Stomach (tissue), 9 donors: ENCODE results near the gene RCOR1. TPM values are rescaled to one million over a fixed set of nuclear protein-coding genes. Genes with fewer than 3 reads are reported as not detected.
A peak's percentile ranks its signal among the peaks of the same experiment; 100 is the strongest.
"Not testable (repeated sequence)": the region's sequence is repeated elsewhere in the genome, so short reads cannot be mapped to it uniquely, and the experiment has no call there.

Experiments
- DNase-seq, 2 donors: peaks; one replicate each; pipeline versions ENCODE4 v3.0.0 to v3.0.0-alpha.2; 2013 to 2019
- H3K27ac ChIP-seq, 5 donors: fragments of 200-600 bp in 4 of 5; sonication (generic) in 4 of 5; one replicate each; pipeline ENCODE4 v1.5.1; 2013 to 2019; ENCODE audit warnings: mild to moderate bottlenecking in 1 of 5, moderate library complexity in 1 of 5
- H3K27me3 ChIP-seq, 3 donors: fragments of 200-600 bp; sonication (generic); one replicate each; pipeline ENCODE4 v1.5.1; 2017 to 2019; ENCODE audit warnings: mixed run types in 1 of 3
- H3K36me3 ChIP-seq, 4 donors: fragments of 200-600 bp; sonication (generic); 1 replicate in 3 of 4; 2 replicates in 1 of 4; pipeline ENCODE4 v1.5.1; 2016 to 2019
- H3K4me1 ChIP-seq, 4 donors: fragments of 200-600 bp; sonication (generic); one replicate each; pipeline ENCODE4 v1.5.1; 2016 to 2019
- H3K4me3 ChIP-seq, 4 donors: fragments of 200-600 bp; sonication (generic) in 3 of 4; one replicate each; pipeline ENCODE4 v1.5.1; 2016 to 2019; ENCODE audit warnings: mild to moderate bottlenecking in 1 of 4
- H3K9me3 ChIP-seq, 4 donors: fragments of 200-600 bp; sonication (generic); one replicate each; pipeline ENCODE4 v1.5.1; 2016 to 2019
- EP300 ChIP-seq: sonication (generic); formaldehyde crosslinking; IDR thresholded peaks from one replicate; pipeline ENCODE4 v1.6.1; 2017; ENCODE audit warnings: antibody characterized with exemption
- POLR2A ChIP-seq, 4 donors: fragments of 450-650 bp; IDR thresholded peaks; one replicate each; pipeline ENCODE4 v1.6.1; 2016; ENCODE audit warnings: antibody characterized with exemption in 4 of 4, control low read depth in 2 of 4, mild to moderate bottlenecking in 1 of 4, moderate library complexity in 1 of 4
- POLR2AphosphoS5 ChIP-seq, 3 donors: sonication (generic); formaldehyde crosslinking; IDR thresholded peaks; one replicate each; pipeline ENCODE4 v1.6.1; 2016; ENCODE audit warnings: antibody characterized with exemption in 3 of 3
- WGBS, 5 donors: extraction: QIAGEN DNeasy Blood & Tissue Kit in 3 of 5; methylation state at CpG; one replicate each; pipeline versions ENCODE4 v1.1.5 to v1.1.7; 2013 to 2018; 5-methylcytosine and 5-hydroxymethylcytosine counted together
- intact Hi-C: fragments of 100-400 bp; cut with DNase I; formaldehyde crosslinking; loops from one replicate; pipeline ENCODE4 v1.15.1; 2023; ENCODE audit warnings: low total_unique reads
- polyA plus RNA-seq, 3 donors: library from polyadenylated mRNA; stranded (reverse); fragments of 200-250 nt; gene quantifications; one replicate each; pipeline ENCODE4 v1.2.3, GENCODE V29; 2013
- total RNA-seq, 5 donors: library from RNA; depleted of rRNA; stranded (reverse); fragments of >200 nt; gene quantifications; one replicate each; pipeline versions ENCODE4 v1.1.0 to v1.2.3, GENCODE V29; 2014 to 2016
- TF ChIP-seq, protein P1 (sequence below), 7 experiments: fragments of 450-650 bp in 4 of 7; fragments of 200-600 bp in 3 of 7; sonication (generic) in 3 of 7; IDR thresholded peaks; one replicate each; pipeline ENCODE4 v1.5.1; 2016 to 2019; ENCODE audit warnings: antibody characterized with exemption in 7 of 7, control low read depth in 2 of 7, mild to moderate bottlenecking in 1 of 7
- donor health status: healthy with polysubstance abuse.
- donor health status: Bipolar disorder and iron deficiency.
- donor health status: healthy.

RCOR1 gene
- total and polyA plus RNA-seq, 8 donors, result 4.9 to 60.7 (median 8.3) TPM

DNA sequence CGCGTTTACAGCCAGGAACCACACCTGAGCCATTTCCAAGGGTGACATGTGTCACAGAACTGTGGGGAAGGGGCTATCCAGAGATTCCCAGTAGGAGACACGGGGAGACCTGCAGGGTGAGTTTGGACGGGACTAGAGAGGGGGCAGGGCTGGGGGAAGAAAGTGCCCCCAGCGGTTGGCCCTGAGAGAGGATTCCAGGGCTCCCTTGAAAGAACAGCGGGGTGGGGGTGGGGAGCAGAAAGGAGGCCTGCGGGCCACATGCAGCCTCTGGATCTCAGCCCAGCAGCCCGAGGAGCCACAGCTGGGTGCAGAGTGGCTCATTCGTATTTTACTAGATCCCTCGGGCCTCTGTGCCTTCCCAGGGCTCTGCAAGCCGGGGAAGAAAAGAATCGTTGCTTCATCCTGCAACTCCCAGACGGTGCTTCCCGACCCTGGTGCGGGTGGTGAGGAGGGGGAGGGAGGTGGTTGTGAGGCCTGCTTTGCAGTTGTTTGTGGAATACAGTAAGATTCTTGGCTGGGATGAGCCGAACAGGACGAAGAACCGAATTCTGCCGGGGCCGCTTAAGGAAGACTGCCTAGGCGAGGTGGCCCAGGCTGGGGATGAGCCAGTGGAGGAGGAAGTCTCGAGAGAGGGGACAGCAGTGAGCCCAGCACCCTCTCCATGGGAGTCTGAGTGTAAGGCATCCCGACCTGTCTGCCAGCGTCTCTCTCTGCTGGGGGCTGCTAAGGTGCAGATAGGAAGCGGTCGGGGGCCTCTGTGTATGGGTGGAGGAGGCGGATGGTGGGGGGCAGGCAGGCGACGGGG lies 46.8 kb upstream of the RCOR1 start:
- Histone ChIP-seq H3K9me3 (no peaks in the 10 kb centered on the region), H3K36me3 (no peaks in the 10 kb centered on the region), H3K4me1 (peaks cover 15 to 22% (median 20%) of the 10 kb centered on the region in 4 donors), H3K4me3 (peak overlapping the region in 1 of 4 donors; percentile 43), H3K27ac (no peak overlapping the region), H3K27me3 (peaks cover 4 to 51% (median 22%) of the 10 kb centered on the region in 3 donors)
- intact Hi-C loops, result no loop called here
- WGBS, 5 donors, result 56 to 65% (median 59%) methylated on average over 21 to 29 of the region's 29 CpGs
- TF ChIP-seq POLR2A (IDR thresholded peaks at IDR 0.05) (no peak), EP300 (no peak)
- peak in 1 of 2 donors; percentile 75 for DNase-seq

DNA sequence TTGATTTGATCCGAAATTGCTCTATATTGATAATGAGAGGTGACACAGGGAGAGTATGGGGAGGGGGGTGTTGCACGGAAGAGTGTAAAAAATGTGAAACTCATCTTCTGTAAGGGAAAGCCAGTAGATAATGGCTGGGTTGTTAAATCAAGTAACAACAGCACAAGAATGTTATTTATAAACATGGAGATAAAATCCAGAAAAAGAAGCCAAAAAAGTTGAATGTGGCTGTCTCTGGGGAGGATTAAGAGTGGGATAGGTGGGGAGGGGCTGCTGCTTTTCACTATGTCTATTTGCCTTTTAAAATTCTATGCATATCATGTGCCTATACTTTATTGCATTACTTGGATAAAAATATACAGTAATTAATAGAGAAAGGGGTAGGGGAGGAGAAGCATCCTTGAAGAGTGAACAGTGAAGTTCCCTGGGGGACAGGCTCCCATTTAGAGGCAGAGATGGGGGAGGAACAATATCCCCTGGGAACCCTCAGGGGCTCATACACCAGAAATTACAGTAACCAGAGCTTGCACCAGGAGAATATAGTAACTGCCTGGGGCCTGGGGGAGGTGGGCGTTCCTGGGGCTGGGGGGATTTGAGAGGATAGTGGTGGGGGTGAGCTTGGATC lies 43.7 kb upstream of the RCOR1 start:
- intact Hi-C loops, result no loop called here
- H3K9me3 ChIP-seq, result no peaks in the 10 kb centered on the region
- H3K36me3 ChIP-seq, result no peaks in the 10 kb centered on the region
- 51 to 64% (median 58%) methylated on average over 3 of the region's 3 CpGs for WGBS, 5 donors
- no peak for DNase-seq
- TF ChIP-seq EP300 (no peak), POLR2AphosphoS5 (IDR thresholded peaks at IDR 0.05) (no peak), POLR2A (IDR thresholded peaks at IDR 0.05) (no peak)
- TF ChIP-seq, protein P1, sequence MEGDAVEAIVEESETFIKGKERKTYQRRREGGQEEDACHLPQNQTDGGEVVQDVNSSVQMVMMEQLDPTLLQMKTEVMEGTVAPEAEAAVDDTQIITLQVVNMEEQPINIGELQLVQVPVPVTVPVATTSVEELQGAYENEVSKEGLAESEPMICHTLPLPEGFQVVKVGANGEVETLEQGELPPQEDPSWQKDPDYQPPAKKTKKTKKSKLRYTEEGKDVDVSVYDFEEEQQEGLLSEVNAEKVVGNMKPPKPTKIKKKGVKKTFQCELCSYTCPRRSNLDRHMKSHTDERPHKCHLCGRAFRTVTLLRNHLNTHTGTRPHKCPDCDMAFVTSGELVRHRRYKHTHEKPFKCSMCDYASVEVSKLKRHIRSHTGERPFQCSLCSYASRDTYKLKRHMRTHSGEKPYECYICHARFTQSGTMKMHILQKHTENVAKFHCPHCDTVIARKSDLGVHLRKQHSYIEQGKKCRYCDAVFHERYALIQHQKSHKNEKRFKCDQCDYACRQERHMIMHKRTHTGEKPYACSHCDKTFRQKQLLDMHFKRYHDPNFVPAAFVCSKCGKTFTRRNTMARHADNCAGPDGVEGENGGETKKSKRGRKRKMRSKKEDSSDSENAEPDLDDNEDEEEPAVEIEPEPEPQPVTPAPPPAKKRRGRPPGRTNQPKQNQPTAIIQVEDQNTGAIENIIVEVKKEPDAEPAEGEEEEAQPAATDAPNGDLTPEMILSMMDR (IDR thresholded peaks at IDR 0.05), result no peak
- H3K27ac ChIP-seq, result no peak overlapping the region
- no peak overlapping the region for H3K4me3 ChIP-seq
- H3K4me1 ChIP-seq, result peaks cover 15 to 26% (median 20%) of the 10 kb centered on the region in 4 donors
- H3K27me3 ChIP-seq, result peaks cover 4 to 38% (median 22%) of the 10 kb centered on the region in 3 donors

DNA sequence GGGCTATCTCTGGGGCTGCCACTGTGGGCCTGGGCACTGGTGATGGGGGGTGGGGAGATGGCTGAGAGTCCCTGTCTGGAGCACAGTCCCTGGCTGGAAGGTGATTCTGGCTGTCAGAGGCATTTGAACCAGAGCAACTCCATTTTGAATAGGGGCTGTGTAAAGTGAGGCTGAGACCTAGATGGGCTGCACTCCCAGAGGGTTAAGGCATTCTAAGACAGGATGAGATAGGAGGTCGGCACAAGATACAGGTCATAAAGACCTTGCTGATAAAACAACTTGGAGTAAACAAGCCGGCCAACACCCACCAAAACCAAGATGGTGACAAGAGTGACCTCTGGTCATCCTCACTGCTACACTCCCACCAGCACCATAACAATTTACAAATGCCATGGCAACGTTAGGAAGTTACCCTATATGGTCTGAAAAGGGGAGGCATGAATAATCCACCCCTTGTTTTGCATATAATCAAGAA lies 41.5 kb upstream of the RCOR1 start:
- WGBS, 5 donors, result 58 to 67% (median 66%) methylated on average over 3 of the region's 3 CpGs
- H3K4me1 ChIP-seq, result peaks cover 0 to 17% (median 12%) of the 10 kb centered on the region in 4 donors
- peaks cover under 1 to 16% (median 3%) of the 10 kb centered on the region in 3 donors for H3K27me3 ChIP-seq
- H3K4me3 ChIP-seq, intact Hi-C loops, H3K27ac ChIP-seq, DNase-seq, H3K36me3 ChIP-seq, H3K9me3 ChIP-seq: not testable (repeated sequence)

DNA sequence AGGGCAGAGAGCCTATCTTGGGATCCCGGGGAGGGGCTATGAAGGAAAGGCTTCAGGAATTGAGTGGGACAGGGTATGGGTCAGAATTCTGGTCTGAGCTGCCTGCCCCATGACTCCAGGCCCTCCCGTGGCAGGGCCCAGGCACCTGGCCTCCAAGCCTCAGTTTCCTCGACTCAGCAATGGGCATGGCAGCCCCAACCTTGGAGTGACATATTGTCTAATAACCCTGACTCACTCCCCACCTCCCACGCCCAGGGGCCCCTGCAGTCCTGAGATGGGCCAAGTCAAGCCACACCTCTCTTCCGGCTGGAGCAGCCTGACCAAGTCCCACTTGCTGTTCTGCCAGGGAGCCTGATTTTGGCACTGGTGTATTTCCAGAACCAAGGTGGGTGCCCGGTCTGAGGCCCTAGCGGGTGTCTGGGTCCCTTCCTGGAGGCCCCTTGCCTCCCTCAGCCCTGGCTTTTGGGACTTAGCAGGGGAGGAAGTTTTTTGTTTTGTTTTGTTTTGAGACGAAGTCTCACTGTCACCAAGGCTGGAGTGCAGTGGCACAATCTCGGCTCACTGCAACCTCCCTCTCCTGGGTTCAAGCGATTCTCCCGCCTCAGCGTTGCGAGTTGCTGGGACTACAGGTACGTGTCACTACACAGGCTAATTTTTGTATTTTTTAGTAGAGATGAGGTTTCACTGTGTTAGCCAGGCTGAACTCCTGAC lies 40.3 kb upstream of the RCOR1 start:
- no peaks in the 10 kb centered on the region for H3K9me3 ChIP-seq
- H3K36me3 ChIP-seq, result no peaks in the 10 kb centered on the region
- H3K27me3 ChIP-seq, result peaks cover 0 to 4% (median 0%) of the 10 kb centered on the region in 3 donors
- H3K4me3 ChIP-seq, result no peak overlapping the region
- 63 to 70% (median 66%) methylated on average over 12 to 14 of the region's 14 CpGs for WGBS, 5 donors
- H3K4me1 ChIP-seq, result peaks cover 0 to 17% (median 12%) of the 10 kb centered on the region in 4 donors
- intact Hi-C loops, result no loop called here
- peak; percentile 32 to 82 for DNase-seq
- H3K27ac ChIP-seq, result no peak overlapping the region
- TF ChIP-seq EP300 (no peak), POLR2A (IDR thresholded peaks at IDR 0.05) (no peak)

DNA sequence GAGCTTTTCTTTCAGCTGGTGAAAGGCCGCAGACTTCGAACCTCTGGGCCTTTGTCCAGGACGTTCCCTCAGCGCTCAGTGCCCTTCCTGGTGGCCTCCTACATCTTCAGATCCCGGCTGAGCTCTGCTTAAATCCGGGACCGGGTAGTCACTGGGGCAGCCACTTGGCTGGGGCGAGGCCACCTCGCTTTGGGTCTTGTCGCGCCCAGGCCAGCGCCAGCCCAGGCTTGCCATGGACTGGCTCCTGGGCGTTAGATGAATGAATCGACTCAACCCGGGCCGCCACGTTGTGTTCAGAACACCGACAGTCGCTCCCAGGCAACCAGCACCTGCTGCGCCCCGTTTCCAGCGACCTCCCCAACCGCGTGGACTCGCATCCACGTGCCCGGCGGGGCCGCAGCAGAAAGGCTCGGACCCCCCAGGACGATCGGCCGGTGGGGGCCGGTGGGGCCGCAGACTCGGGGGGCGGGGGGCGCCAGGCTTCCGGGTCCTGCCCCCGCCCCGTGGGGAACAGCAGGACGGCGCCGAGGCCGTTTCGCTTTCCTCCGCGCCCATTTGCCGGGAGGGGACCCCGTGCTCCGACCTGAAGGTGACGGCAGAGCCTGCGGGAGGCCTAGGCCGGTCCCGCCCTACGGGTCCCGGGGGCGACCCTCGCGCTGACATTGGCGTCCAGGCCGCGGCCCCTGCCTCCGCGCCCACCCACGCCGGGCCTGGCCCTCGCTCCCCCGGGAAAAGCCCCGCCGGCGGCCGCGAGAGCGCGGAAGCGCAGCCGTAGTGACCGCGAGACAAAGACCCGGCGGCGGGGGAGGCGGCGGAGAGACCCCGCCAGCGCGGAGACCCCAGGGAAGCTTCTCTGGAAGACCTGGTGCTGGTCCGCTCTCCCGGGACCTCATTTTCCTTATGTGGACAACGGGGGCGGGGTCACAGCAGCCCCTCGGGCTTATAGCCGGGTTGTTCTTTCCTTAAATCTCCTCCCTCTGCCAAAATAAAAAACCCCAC lies 37.3 kb upstream of the RCOR1 start:
- Histone ChIP-seq H3K36me3 (no peaks in the 10 kb centered on the region), H3K9me3 (no peaks in the 10 kb centered on the region), H3K27me3 (no peaks in the 10 kb centered on the region), H3K27ac (peak overlapping the region; percentile 46 to 83 (median 78)), H3K4me3 (peak overlapping the region; percentile 70 to 90 (median 88)), H3K4me1 (peaks cover 0 to 17% (median 12%) of the 10 kb centered on the region in 4 donors)
- 2 to 5% (median 4%) methylated on average over 28 to 94 of the region's 94 CpGs for WGBS, 5 donors
- TF ChIP-seq POLR2A (IDR thresholded peaks at IDR 0.05) (no peak), EP300 (no peak), POLR2AphosphoS5 (IDR thresholded peaks at IDR 0.05) (no peak)
- TF ChIP-seq, protein P1 (IDR thresholded peaks at IDR 0.05), result no peak
- intact Hi-C loops, result no loop called here
- DNase-seq, result peak; percentile 53 to 85
